ENCODE data around the gene LGALS4.
A peak's percentile ranks its signal among the peaks of the same experiment; 100 is the strongest.

Gene LGALS4

GRCh38 chr19:38841787-38842438 lies 29.2 kb upstream of the LGALS4 start:
- H3K27ac ChIP-seq (ENCODE audit: low read length): no peak overlapping the region
- no peaks in the 10 kb centered on the region for H3K27me3 ChIP-seq (ENCODE audit: control insufficient read depth in 1 of 2, insufficient read depth in 2 of 2, low read length in 2 of 2)
- H3K4me3 ChIP-seq (ENCODE audit: low read length in 2 of 2): no peak overlapping the region
- peaks cover 89% of the 10 kb centered on the region in 2 donors for H3K36me3 ChIP-seq (ENCODE audit: control insufficient read depth in 2 of 2, insufficient read depth in 2 of 2, low read length in 2 of 2)
- H3K9ac ChIP-seq (ENCODE audit: low read length in 2 of 2): no peak overlapping the region
- no peaks in the 10 kb centered on the region for H3K9me3 ChIP-seq (ENCODE audit: control insufficient read depth in 2 of 2, low read length in 2 of 2)
- peaks cover 19% of the 10 kb centered on the region for H3K4me1 ChIP-seq (ENCODE audit: control insufficient read depth, insufficient read depth, low read length)

- Histone ChIP-seq H3K4me3 (ENCODE audit: low read length in 2 of 2) (no peak overlapping the region), H3K4me1 (ENCODE audit: control insufficient read depth, insufficient read depth, low read length) (peaks cover 22% of the 10 kb centered on the region), H3K27me3 (ENCODE audit: control insufficient read depth in 1 of 2, insufficient read depth in 2 of 2, low read length in 2 of 2) (no peaks in the 10 kb centered on the region), H3K27ac (ENCODE audit: low read length) (no peak overlapping the region), H3K9me3 (ENCODE audit: control insufficient read depth in 2 of 2, low read length in 2 of 2) (no peaks in the 10 kb centered on the region), H3K9ac (ENCODE audit: low read length in 2 of 2) (no peak overlapping the region), H3K36me3 (ENCODE audit: control insufficient read depth in 2 of 2, insufficient read depth in 2 of 2, low read length in 2 of 2) (peaks cover 90% of the 10 kb centered on the region in 2 donors)
Observed at GRCh38 chr19:38841180-38841766, 28.5 kb upstream of the LGALS4 start.

- Histone ChIP-seq H3K36me3 (ENCODE audit: control insufficient read depth in 2 of 2, insufficient read depth in 2 of 2, low read length in 2 of 2) (peaks cover 86 to 89% of the 10 kb centered on the region in 2 donors), H3K4me1 (ENCODE audit: control insufficient read depth, insufficient read depth, low read length) (peaks cover 23% of the 10 kb centered on the region), H3K27ac (ENCODE audit: low read length) (no peak overlapping the region), H3K9ac (ENCODE audit: low read length in 2 of 2) (no peak overlapping the region), H3K27me3 (ENCODE audit: control insufficient read depth in 1 of 2, insufficient read depth in 2 of 2, low read length in 2 of 2) (no peaks in the 10 kb centered on the region), H3K9me3 (ENCODE audit: control insufficient read depth in 2 of 2, low read length in 2 of 2) (no peaks in the 10 kb centered on the region), H3K4me3 (ENCODE audit: low read length in 2 of 2) (no peak overlapping the region)
Observed at GRCh38 chr19:38840583-38840968, 27.8 kb upstream of the LGALS4 start.

- H3K27me3 ChIP-seq (ENCODE audit: control insufficient read depth in 1 of 2, insufficient read depth in 2 of 2, low read length in 2 of 2): no peaks in the 10 kb centered on the region
- peak overlapping the region; percentile 18 for H3K27ac ChIP-seq (ENCODE audit: low read length)
- H3K4me3 ChIP-seq (ENCODE audit: low read length in 2 of 2): no peak overlapping the region
- H3K9me3 ChIP-seq (ENCODE audit: control insufficient read depth in 2 of 2, low read length in 2 of 2): no peaks in the 10 kb centered on the region
- H3K4me1 ChIP-seq (ENCODE audit: control insufficient read depth, insufficient read depth, low read length): peaks cover 25% of the 10 kb centered on the region
- H3K9ac ChIP-seq (ENCODE audit: low read length in 2 of 2): no peak overlapping the region
- H3K36me3 ChIP-seq (ENCODE audit: control insufficient read depth in 2 of 2, insufficient read depth in 2 of 2, low read length in 2 of 2): peaks cover 82 to 83% of the 10 kb centered on the region in 2 donors
Observed at GRCh38 chr19:38839816-38840582, 27.3 kb upstream of the LGALS4 start.

GRCh38 chr19:38838986-38839761 lies 26.4 kb upstream of the LGALS4 start:
- H3K4me1 ChIP-seq (ENCODE audit: control insufficient read depth, insufficient read depth, low read length): peaks cover 23% of the 10 kb centered on the region
- no peak overlapping the region for H3K9ac ChIP-seq (ENCODE audit: low read length in 2 of 2)
- H3K36me3 ChIP-seq (ENCODE audit: control insufficient read depth in 2 of 2, insufficient read depth in 2 of 2, low read length in 2 of 2): peaks cover 75 to 76% of the 10 kb centered on the region in 2 donors
- no peak overlapping the region for H3K4me3 ChIP-seq (ENCODE audit: low read length in 2 of 2)
- no peaks in the 10 kb centered on the region for H3K9me3 ChIP-seq (ENCODE audit: control insufficient read depth in 2 of 2, low read length in 2 of 2)
- no peaks in the 10 kb centered on the region for H3K27me3 ChIP-seq (ENCODE audit: control insufficient read depth in 1 of 2, insufficient read depth in 2 of 2, low read length in 2 of 2)
- H3K27ac ChIP-seq (ENCODE audit: low read length): peak overlapping the region; percentile 18

DNA sequence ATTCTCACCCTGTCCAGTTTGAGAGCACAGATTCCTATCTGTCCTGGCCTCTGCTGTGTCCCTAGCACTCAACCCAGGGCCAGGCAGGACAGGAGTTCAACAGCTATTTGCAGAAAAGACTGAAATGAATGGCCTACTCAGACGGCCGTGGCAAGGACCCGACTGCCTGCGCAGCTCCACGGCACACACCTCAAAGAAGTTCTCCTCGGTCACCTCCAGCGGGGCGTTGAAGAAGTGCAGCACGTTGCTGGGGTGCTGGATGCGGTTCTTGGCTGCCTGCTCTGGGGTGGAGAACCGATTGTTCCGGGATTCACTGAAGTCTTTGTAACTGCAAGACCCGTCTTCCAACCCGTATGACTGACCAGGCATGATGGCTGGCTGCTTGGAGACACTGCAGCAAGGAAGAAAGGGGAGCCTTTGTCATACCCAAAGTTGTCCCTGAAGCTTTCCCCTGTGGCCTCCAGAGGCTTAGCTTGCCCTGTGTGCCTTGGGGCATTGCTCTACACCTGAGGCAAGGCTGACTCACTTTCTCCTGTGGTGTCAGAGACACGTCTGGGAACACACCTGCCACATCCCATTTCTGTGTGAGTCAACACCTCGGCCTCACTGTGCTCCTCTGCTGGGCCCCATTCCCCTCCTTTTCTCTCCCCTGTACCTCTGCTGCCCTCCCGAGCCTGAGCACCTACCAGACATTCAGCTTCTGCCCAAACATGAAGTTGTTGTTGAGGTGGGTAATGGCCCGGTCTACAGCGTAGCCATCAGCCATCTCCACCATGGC lies 25.7 kb upstream of the LGALS4 start:
- H3K27me3 ChIP-seq (ENCODE audit: control insufficient read depth in 1 of 2, insufficient read depth in 2 of 2, low read length in 2 of 2): no peaks in the 10 kb centered on the region
- no peaks in the 10 kb centered on the region for H3K9me3 ChIP-seq (ENCODE audit: control insufficient read depth in 2 of 2, low read length in 2 of 2)
- peak overlapping the region; percentile 24 for H3K27ac ChIP-seq (ENCODE audit: low read length)
- peaks cover 67 to 68% of the 10 kb centered on the region in 2 donors for H3K36me3 ChIP-seq (ENCODE audit: control insufficient read depth in 2 of 2, insufficient read depth in 2 of 2, low read length in 2 of 2)
- peaks cover 23% of the 10 kb centered on the region for H3K4me1 ChIP-seq (ENCODE audit: control insufficient read depth, insufficient read depth, low read length)
- H3K4me3 ChIP-seq (ENCODE audit: low read length in 2 of 2): no peak overlapping the region
- no peak overlapping the region for H3K9ac ChIP-seq (ENCODE audit: low read length in 2 of 2)

DNA sequence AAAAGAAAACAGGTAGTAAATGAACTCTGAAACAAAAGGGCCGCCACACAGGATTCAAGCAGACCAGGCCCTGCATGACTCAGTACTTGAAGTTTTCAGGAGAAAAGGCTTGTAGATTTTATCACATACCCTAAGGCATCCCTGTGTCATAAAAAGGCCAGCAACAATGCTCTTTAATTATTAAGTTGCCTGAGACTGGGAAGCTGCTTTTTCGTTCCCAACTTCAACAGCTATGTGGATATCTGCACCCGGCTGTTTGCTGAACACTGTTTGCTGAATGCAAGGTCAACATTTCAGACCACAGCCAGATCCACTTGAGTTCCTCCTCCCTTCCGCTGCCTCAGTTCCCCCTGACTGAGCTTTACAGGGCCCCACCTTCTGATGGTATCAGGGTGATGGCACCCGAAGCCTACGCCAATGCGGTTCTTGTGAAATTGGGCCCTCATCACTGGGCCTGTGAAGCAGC lies 24.9 kb upstream of the LGALS4 start:
- H3K4me3 ChIP-seq (ENCODE audit: low read length in 2 of 2): no peak overlapping the region
- H3K9ac ChIP-seq (ENCODE audit: low read length in 2 of 2): no peak overlapping the region
- no peaks in the 10 kb centered on the region for H3K9me3 ChIP-seq (ENCODE audit: control insufficient read depth in 2 of 2, low read length in 2 of 2)
- H3K27ac ChIP-seq (ENCODE audit: low read length): peak overlapping the region; percentile 24
- no peaks in the 10 kb centered on the region for H3K27me3 ChIP-seq (ENCODE audit: control insufficient read depth in 1 of 2, insufficient read depth in 2 of 2, low read length in 2 of 2)
- peaks cover 19% of the 10 kb centered on the region for H3K4me1 ChIP-seq (ENCODE audit: control insufficient read depth, insufficient read depth, low read length)
- peaks cover 60 to 61% of the 10 kb centered on the region in 2 donors for H3K36me3 ChIP-seq (ENCODE audit: control insufficient read depth in 2 of 2, insufficient read depth in 2 of 2, low read length in 2 of 2)

GRCh38 chr19:38836983-38837626 lies 24.4 kb upstream of the LGALS4 start:
- H3K4me1 ChIP-seq (ENCODE audit: control insufficient read depth, insufficient read depth, low read length): peaks cover 23% of the 10 kb centered on the region
- no peaks in the 10 kb centered on the region for H3K9me3 ChIP-seq (ENCODE audit: control insufficient read depth in 2 of 2, low read length in 2 of 2)
- H3K36me3 ChIP-seq (ENCODE audit: control insufficient read depth in 2 of 2, insufficient read depth in 2 of 2, low read length in 2 of 2): peaks cover 55% of the 10 kb centered on the region in 2 donors
- H3K4me3 ChIP-seq (ENCODE audit: low read length in 2 of 2): no peak overlapping the region
- no peaks in the 10 kb centered on the region for H3K27me3 ChIP-seq (ENCODE audit: control insufficient read depth in 1 of 2, insufficient read depth in 2 of 2, low read length in 2 of 2)
- no peak overlapping the region for H3K9ac ChIP-seq (ENCODE audit: low read length in 2 of 2)
- peak overlapping the region; percentile 24 for H3K27ac ChIP-seq (ENCODE audit: low read length)

DNA sequence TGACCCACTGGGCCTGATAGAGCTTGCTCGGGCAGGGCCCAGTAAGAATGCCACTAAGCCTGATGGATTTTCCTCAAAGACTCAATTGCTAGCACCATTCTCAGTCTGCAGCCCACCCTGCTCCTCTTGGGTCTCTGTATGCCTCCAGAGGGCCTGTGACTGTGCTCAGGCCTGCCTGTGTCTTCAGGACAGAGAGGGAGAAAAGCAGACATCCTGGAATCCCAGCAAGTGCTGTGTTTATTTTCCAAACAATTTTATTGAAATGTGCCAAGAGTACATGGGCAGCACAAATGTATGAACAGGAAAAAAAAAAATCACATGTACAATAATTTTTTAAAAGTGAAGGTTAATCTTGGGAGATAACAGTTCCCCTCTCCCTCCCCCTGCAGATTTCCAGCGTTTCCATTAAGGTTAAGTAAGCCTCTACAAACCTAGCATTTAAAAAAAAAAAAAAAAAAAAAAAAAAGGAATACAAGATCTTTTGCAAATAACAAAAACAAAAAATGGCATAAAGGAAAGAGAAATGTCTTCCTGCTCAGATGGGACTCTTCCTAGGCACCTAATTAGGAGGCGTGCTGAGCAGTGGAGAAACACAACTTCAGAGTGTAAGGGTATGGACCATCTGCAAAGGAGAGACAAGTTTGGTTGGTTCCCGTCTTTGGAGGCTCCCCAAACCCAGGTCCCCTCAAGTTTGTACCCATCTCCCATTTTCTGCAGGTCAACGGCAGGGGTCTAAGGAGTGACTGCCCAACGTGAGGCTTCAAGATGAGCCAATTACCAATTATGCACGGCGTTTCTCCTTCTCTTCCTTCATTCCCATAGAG lies 23.6 kb upstream of the LGALS4 start:
- Histone ChIP-seq H3K27me3 (ENCODE audit: control insufficient read depth in 1 of 2, insufficient read depth in 2 of 2, low read length in 2 of 2) (no peaks in the 10 kb centered on the region), H3K27ac (ENCODE audit: low read length) (peak overlapping the region; percentile 18), H3K36me3 (ENCODE audit: control insufficient read depth in 2 of 2, insufficient read depth in 2 of 2, low read length in 2 of 2) (peaks cover 47 to 49% of the 10 kb centered on the region in 2 donors), H3K4me3 (ENCODE audit: low read length in 2 of 2) (no peak overlapping the region), H3K9me3 (ENCODE audit: control insufficient read depth in 2 of 2, low read length in 2 of 2) (no peaks in the 10 kb centered on the region), H3K9ac (ENCODE audit: low read length in 2 of 2) (no peak overlapping the region), H3K4me1 (ENCODE audit: control insufficient read depth, insufficient read depth, low read length) (peaks cover 26% of the 10 kb centered on the region)

Measured in stomach smooth muscle (tissue), 2 donors.